Measurements from ENCODE around the gene XPOT.
"Not testable (repeated sequence)": the region's sequence is repeated elsewhere in the genome, so short reads cannot be mapped to it uniquely, and the experiment has no call there.

Gene XPOT, protein sequence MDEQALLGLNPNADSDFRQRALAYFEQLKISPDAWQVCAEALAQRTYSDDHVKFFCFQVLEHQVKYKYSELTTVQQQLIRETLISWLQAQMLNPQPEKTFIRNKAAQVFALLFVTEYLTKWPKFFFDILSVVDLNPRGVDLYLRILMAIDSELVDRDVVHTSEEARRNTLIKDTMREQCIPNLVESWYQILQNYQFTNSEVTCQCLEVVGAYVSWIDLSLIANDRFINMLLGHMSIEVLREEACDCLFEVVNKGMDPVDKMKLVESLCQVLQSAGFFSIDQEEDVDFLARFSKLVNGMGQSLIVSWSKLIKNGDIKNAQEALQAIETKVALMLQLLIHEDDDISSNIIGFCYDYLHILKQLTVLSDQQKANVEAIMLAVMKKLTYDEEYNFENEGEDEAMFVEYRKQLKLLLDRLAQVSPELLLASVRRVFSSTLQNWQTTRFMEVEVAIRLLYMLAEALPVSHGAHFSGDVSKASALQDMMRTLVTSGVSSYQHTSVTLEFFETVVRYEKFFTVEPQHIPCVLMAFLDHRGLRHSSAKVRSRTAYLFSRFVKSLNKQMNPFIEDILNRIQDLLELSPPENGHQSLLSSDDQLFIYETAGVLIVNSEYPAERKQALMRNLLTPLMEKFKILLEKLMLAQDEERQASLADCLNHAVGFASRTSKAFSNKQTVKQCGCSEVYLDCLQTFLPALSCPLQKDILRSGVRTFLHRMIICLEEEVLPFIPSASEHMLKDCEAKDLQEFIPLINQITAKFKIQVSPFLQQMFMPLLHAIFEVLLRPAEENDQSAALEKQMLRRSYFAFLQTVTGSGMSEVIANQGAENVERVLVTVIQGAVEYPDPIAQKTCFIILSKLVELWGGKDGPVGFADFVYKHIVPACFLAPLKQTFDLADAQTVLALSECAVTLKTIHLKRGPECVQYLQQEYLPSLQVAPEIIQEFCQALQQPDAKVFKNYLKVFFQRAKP

DNA sequence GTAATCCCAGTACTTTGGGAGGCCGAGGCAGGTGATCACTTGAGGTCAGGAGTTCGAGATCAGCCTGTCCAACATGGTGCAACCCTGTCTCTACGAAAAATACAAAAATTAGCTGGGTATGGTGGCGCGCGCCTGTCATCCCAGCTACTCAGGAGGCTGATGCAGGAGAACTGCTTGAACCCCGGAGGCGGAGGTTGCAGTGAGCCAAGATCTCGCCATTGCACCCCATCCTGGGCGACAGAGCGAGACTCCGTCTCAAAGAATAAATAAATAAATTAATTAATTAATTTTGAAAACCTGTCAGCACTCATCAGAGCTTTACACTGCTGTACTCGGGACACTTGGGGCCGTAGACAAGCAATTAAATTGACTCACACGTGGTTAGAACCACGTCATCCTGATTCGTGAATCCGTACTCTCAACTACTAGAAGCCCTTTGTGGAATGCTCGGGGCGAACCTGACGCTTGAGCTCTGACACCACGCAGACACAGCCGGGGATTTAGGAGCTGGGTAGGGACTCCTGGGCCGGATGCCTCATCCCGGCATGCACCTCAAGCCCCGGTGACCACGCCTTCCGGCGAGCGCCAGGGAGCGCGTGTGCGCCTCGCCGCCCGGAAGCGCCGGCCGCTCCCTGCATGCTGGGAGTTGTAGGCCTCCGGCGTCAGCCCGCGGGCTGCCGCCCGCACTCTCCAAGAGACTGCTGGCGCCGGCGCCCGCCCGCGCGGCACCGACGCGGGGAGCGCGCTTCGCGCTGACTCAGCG is at the start of gene XPOT:
TSS of gene XPOT (plus strand) at position 686 of the 763 bp plus-strand sequence. CDS start 5,644 bp downstream, outside the sequence.
- DNase-seq = peak; percentile 91

DNA sequence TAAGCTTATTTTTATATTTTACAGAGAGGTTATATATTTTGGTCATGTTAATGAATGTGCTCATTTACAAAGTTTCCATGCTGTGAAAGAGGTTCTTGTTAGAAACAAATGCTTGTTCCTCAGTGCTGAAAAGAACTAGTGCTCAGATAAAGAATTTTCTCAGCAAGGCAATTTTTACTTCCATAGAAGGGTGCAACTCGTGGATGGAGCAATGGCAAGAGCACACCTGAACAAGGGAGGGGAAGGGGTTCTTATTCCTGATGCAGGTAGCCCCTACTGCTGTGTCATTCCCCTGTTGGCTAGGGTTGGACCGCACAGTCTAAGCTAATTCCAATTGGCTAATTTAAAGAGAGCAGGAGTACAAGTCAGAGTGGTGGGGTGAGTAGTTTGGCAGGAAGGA is 48.0 kb upstream of the XPOT start:
- DNase-seq = not testable (repeated sequence)

DNA sequence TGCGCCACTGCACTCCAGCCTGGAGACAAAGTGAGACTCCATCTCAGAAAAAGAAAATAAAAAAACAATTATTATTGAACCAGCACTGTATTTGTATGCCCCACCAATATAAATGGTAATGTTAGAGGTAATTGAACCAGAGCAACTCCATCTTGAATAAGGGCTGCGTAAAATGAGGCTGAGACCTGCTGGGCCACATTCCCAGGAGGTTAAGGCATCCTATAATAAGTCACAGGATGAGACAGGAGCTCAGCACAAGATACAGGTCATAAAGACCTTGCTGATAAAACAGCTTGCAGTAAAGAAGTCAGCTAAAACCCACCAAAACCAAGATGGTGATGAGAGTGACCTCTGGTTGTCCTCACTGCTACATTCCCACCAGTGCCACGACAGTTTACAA is 43.0 kb upstream of the XPOT start:
- DNase-seq = not testable (repeated sequence)

DNA sequence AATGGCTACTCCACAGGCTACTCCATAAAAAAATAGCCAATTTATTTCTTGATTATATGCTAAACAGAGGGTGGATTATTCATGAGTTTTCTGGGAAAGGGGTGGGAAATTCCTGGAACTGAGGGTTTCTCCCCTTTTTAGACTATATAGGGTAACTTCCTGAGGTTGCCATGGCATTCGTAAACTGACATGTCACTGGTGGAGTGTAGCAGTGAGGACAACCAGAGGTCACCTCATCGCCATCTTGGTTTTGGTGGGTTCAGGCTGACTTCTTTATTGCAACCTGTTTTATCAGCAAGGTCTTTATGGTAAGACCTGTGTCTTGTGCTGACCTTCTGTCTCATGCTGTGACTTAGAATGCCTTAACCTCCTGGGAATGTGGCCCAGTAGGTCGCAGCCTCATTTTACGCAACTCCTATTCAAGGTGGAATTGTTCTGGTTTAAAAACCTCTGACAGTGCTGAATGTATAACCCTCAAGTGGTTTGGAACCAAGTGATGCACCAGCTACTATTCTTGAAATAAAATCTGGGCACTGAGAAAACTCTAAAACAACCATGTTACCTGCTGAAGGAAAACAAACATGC is 41.4 kb upstream of the XPOT start:
- no peak for DNase-seq

DNA sequence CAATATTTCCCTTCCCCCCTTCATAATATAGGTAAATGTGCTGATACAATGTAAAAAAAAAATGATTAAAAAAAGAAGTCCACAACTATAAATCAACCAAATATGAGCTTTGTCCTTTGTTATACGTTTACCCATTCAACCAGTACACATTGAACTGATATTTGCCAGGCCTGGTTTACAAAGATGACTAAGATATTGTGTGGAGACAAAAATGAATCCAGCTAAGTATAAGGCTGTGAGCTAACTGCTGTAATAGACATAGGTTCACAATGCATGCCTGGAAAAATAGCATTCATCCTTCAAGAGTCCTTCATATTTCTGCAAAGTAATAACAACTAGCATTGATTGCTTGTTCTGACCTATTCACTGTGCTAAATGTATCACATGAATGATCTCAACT is 20.5 kb upstream of the XPOT start:
- no peak for DNase-seq

DNA sequence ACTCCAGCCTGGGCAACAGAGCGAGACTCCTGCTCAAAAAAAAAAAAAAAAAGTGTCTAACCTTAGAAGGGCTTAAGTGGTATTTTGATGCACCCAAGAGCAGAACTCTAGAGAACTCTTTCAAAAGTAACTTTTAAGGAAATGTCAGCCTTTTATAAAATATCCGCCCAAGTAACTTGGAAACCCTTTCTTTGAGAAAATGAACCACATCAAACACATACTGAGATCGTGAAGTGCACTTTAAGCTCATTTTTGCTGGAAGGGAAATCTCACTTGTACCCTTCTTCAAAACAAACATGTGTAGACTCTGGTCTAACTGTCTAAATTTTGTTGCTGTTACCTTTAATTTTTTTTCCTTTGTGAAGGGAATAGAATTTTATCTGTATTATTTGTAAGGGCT is 19.2 kb upstream of the XPOT start:
- no peak for DNase-seq

DNA sequence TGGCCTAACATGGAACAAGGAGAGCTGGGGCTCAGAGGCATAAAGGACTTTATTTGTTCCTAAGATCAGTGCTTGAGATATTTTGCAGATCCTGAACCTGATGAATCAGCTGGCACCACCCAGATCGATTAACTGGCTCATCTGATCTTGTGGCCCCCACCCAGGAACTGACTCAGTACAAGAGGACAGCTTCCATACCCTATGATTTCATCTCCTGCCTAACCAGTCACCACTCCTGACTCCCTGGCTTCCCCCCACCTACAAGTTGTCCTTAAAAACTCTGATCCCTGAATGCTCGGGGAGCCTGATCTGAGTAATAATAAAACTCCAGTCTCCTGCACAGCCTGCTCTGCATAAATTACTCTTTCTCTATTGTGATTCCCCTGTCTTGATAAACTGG is 18.7 kb upstream of the XPOT start:
- DNase-seq = no peak

DNA sequence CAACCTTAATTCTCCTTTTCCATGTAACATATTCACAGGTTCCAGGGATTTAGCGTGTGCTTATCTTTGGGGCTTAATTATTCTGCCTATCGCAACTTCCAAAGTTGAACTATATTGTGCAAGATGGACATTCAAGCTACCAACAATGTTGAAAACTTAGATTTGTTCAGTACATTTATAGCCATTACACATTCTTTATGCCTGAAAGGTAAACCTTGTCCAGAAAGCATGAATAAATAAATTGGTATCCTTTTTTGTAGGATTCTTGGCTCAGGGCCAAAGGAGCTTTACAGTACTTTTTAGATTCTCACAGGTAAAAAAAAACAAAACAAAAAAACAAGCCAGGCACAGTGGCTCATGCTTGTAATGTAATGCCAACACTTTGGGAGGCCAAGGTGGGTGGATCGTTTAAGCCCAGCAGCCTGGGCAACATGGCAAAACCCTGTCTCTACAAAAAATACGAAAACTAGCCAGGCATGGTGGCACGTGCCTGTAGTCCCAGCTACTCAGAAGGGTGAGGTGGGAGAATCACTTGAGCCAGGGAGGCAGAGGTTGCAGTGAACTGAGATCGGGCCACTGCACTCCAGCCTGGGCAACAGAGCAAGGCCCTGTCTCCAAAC is 16.9 kb upstream of the XPOT start:
- DNase-seq = no peak

DNA sequence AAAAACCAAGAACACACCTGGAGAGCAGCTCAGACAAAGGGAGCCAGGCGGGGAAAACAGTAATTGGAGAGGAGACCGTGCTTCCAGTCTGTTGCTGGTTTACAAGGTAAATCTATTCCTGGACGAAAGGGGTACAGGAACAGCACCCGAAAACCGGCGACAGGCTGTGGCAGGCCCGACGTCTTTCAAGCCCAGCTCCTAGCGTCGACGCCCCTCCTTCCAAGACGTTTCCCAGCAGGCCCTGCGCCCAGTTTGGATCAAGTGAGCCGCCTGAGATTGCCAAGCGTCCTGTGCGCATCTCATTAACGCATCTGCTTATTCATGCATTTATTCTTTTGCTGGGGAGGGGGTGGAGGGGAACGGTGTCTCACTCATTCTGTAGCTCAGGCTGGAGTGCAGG is 15.0 kb upstream of the XPOT start:
- peak; percentile 60 for DNase-seq

DNA sequence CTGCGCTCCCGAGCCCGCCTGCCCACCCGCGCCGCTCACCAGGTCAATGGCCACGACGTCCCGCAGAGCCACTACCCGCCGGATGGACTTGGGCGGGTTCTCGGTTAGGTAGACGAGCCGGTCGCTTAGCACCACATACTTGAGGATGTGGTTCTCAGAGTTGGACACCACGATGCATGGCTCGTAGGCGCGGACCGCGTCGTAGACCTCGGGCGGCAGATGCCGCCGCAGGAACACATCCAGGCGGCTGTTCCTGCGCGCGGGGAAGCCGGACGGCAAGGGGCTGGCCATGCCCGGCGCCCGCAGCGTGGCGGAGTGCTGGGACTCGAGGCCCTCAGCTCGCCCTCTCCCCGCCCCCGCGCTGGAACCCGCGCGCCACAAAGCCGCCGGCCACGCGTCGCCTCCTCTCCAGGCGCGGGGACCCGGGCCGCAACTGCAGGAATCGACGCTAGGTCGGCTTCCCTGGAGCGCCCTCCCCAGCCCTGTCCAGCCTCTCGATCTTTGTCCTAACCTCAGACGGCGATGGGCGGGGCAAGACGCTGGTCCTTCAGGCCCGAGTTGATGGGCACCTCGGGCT is 13.8 kb upstream of the XPOT start, which contains the start of gene C12orf56:
TSS of gene C12orf56 (minus strand) at position 484 of the 577 bp plus-strand sequence. CDS start at position 291, 193 bp downstream.
- no peak for DNase-seq

DNA sequence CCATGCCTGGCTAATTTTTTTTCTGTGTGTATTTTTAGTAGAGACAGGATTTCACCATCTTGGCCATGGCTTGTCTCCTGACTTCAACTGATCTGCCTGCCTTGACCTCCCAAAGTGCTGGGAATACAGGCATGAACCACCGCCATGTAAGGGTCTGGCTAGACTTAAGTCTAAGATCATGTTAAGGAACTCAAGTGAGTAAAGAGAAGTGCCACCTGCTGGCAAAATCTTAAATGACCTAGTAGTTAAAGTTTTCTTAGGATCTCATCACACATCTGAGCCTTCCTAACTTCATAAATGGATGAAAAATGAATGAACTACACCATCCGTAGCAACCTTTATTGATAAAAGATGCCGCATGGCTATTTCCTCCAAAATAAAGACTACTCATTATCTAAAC is 12.0 kb upstream of the XPOT start:
- DNase-seq = no peak

DNA sequence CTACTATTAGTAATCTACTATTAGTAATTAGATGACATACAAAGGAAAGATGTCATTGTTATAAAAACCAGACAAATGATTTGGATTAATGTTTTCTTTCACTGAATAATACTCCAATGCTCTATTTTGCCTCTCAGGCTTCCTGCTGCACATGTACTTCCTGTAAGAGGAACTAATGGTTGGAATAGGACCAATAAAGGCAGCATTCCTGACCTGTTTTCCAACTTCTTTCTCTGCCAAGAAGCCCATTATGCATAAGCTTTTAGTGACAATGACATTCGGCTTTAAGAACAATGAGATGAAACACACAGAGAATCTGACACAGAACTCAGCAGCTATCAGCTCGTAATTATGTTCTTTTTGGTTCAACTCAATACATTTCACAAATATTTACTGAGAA is 8.5 kb upstream of the XPOT start:
- no peak for DNase-seq

DNA sequence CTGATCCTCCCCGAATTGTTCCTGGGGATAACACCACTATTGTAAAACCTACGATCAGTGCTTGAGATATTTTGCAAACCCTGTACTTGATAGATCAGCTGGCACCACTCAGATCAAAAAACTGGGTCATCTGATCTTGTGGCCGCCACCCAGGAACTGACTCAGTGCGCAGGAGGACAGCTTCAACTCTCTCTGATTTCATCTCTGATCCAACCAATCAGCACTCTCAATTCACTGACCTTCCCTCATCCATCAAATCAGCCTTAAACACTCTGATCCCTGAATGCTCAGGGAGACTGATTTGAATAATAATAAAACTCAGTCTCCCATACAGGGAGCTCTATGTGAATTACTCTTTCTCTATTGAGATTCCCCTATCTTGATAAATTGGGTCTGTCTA is 4.2 kb upstream of the XPOT start:
- no peak for DNase-seq

DNA sequence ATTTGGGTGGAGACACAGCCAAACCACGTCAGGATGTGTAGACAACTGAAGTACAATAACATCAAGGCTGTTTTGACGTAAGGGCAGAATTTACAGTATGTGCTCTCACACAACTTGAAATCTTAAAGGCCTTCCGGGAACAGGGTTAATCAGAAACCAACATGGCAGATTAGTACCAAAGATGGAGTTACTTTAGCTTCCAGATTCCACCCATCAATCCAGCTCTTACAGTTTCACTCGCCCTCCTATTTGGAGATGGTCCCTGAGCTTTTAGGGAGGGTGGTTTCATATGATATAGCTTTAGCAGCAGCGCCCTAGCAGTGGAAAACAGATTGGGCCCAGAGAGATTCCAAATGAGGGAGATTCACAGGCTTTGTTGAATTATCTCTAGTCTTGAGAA is 2.0 kb upstream of the XPOT start:
- no peak for DNase-seq

DNA sequence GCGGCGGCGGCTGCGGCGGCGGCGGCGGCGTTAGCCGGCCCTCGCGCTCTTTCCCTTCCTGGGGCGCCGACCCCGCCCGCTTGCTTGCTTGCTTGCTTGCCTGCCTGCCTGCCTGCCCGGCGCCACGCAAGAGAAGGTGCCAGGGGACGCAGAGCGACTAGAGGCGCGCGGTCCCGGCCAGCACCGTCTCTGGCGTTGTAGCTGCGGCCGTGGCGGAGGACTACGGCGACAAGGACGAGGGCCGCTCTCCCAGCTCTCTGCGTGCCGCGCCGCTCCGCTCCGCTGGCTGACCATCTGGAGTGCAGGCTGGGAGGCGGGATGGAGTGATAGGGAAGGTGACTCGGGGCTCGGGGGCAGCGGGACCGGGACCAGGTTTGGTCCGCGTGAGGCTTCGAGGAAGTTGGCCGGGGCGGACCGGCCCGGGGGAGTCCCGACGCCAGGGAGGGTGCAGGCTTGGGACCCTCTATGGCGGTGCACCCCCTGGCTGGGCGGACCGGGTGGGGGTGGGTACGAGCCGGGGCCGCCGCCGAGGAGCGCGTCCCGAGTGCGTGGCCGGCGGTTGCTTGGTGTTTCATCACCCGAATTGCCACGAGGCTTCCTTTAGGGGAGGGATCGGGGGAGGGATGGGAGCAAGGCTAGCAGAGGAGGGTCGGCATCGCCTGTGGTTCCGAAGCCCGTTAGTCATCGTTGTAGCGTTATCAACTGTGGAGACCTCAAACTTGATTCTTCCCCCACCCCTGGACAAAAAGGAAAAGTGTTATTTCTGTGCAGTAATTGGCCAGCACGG is 471 bp downstream of the XPOT start:
- DNase-seq = peak; percentile 4

DNA sequence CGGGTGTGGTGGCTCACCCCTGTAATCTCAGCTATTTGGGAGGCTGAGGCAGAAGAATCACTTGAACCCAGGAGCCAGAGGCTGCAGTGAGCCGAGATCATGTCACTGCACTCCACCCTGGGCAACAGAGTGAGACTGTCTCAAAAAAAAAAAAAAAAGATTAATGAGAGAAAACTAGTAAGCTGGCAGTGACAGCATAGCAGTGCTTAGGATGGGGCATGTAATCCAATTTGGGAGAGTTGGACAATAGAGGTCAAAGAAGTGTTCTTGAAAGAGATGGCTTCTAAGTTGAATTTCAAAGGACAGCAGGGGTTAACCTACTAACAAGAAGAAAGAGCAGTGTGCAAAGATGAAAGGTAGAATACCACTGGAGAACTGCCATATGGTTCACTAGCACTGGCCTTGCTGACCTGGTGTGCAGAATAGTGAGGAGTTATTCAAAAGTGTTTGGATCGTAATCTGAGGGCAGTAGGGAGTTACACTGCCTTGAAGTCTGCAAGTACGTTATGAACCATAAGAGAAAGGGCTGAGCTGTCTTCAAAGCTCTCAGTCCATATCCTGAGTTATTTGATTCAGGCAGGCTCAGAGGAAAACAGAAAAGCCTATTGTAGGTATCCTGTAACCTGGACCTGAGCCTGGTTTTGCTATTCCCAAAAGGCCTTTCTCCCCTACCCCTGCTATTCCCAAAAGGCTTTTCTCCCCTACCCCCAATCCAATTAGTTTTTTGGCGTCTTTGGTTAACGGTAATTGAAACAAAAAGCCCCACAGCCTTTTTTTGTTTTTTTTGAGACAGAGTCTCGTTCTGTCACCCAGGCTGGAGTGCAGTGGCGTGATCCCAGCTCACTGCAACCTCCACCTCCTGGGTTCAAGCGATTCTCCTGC is 3.4 kb downstream of the XPOT start:
- no peak for DNase-seq

DNA sequence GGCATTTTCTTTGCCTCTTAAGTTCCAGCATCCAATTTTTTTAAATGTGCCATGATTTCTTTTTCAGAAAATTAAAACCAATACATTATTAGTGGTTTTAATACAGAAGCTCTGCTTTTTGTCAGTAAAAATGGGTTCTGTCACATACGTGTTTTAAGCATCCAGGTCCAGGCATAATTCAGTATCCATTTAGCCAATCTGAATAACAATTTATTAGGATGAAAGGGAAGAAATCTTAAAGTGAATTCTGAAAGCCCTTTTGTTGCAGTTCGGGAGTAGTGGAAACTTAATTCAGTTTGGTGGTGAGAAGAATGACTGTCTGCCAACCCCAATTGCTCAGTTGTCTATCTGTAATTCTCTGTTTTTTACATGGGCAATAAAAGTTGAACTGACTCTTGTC is 7.2 kb downstream of the XPOT start:
- no peak for DNase-seq

DNA sequence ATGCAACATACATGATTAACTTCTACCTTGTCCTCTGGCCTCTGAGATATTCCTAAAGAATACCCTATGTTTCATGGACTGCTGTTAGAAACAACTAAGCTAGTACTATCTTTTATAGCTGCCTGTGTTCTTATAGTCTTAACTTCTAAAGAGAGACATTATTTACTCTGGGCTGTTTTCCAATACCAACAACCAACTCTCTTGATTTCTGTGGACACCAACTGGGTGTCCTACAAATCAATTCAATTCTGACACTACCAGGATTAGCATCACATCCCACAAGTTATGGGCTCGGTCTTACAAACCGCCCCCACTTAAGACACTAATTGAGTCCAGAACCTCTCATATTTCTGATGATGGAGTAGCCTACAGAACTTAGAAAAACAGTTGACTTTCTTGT is 8.3 kb downstream of the XPOT start:
- DNase-seq = no peak

DNA sequence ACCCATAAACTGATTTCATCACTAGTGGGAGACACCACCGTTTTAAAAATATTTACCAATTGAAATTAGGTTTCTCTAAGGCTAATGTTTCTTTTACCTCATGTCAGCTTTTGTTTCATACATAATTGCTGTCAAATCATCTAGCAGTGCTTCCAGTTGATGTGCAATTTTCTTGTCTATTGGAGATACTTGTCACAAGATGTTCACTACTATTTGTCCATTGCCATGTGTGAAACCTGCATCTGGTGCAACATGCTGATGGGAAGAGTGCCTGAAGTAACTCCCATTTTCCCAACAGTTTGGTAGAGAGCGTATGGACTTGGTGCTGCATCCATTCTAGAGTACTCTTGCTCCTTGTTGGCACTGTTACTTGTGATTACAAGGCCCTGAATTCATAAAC is 9.7 kb downstream of the XPOT start:
- DNase-seq = no peak

DNA sequence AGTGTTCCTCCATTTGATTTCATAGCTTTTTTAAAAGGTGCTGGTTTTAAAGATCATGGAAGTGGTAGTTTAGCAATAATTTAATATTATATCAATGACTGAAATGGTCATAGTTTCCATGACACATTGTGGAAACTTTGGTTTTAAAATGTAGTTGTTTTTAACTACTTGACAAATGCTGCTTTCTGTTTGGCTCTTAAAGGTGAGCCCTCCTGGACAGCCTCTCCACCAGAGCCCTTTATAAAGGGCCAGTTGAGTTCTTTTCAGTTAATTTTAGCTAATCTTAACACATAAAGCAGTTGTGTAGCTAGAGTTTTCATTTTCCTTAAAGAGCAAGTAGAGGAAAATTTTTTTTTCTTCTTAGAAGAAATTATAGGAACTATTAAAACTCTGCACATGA is 14.0 kb downstream of the XPOT start:
- DNase-seq = no peak

All from NCI-H748 treated with DMSO at 0.1 percent for 48 hours (cell line).